Measurements from ENCODE around the gene SVEP1.

DNA sequence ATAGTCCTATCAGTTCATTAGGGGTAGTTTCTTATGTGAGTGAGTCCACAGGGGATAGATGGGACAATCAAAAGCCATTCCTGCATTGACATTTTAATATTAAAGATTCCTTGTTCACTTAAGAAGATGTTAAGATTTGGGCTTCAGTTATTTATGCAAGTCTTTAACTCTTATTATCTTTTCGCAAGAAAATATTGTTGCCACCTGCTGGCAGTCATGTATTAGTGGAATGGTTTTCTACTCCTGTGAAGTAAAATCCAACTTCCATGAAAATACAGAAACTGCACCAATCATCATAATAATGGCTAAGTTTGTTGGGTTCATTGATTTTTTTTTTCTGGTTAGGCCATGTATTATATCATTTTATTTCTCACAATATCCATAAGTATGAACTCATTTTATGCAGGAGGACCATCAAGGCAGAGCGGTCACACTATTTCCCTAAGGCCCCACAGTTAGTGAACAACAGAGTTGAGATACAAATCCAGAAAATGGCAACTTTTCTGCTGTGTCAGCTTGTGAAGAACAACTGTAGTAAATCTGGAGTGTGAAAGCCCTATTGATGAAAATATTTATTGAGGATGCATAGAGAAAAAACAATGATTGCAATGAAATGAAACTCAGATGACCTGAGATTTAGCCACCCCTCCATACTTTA lies 153.4 kb downstream of the SVEP1 start:
- TF ChIP-seq POLR2A (IDR thresholded peaks at IDR 0.05) = no peak
- TF ChIP-seq, protein P1, sequence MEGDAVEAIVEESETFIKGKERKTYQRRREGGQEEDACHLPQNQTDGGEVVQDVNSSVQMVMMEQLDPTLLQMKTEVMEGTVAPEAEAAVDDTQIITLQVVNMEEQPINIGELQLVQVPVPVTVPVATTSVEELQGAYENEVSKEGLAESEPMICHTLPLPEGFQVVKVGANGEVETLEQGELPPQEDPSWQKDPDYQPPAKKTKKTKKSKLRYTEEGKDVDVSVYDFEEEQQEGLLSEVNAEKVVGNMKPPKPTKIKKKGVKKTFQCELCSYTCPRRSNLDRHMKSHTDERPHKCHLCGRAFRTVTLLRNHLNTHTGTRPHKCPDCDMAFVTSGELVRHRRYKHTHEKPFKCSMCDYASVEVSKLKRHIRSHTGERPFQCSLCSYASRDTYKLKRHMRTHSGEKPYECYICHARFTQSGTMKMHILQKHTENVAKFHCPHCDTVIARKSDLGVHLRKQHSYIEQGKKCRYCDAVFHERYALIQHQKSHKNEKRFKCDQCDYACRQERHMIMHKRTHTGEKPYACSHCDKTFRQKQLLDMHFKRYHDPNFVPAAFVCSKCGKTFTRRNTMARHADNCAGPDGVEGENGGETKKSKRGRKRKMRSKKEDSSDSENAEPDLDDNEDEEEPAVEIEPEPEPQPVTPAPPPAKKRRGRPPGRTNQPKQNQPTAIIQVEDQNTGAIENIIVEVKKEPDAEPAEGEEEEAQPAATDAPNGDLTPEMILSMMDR (IDR thresholded peaks at IDR 0.05 in 8 of 11, conservative IDR thresholded peaks at IDR 0.05 in 3 of 11) = no peak
